ENCODE data around the gene SCYGR3.
"Not testable (repeated sequence)": the region's sequence is repeated elsewhere in the genome, so short reads cannot be mapped to it uniquely, and the experiment has no call there.

SCYGR3 gene

DNA sequence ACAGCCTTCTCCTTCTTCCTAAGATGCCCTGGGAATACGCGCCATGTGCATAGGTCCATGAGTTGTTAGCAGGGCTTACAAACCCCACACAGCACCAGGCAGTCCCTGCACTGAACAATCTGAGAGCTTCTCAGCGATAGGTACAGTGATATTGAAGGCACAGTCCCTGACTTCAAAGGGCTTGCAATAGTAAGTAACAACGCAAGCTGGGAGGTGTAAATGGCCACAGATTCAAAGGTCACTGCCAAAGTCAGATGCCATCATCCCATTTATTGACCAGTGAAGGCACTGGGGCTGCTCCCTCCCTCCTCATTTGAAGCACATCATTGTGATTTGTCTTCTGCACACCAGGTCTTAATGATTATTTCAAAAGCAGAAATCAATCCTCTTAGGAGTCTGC, 541 bp upstream of the SCYGR3 start:
- in situ Hi-C loops (cut with HindIII; ENCODE audit: low sequenced_read_pairs) = no loop called here

DNA sequence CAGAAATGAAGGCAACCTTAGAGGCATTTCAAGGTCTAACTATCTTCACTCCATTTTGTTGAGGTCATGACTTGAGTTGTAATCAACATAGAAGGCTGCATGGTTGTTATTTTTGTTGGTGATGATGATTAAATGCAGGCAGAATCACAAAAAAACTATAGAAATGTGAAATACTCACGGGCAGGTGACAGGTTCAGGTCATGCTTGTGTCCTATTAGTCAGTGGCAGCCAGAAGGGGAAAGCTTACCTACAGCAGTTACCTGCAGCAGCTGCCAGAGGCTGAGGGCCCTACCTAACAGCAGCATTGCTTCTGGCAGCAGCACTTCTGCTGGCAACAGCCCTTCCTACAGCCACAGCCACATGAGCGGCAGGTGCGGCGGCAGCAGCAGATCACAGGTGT, 394 bp downstream of the SCYGR3 start:
- in situ Hi-C loops (cut with HindIII; ENCODE audit: low sequenced_read_pairs) = loop anchor here (5.0 kb wide), 1 partner anchor 103 kb away; the partner anchor contains the start of gene SLC19A3

DNA sequence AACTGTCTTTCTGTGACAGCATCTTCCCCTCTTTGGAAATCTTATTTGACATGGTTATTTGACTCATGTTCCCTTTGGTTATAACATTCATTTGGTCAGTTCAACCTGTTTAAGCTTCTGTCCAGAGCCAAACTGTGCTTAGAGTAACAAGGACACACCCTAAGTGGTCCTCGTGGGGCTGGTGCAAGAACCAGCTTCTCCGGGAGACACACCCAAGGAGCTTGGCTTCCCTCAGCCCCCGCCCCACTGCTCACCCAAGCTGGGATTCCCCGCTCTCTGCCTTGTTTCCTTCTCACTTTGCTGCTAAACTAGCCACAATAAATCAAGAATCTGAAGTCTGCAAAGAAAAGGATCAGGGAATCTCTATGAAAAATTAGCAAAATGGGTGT, 1.4 kb downstream of the SCYGR3 start:
- in situ Hi-C loops (cut with HindIII; ENCODE audit: low sequenced_read_pairs) = loop anchor here (5.0 kb wide), 1 partner anchor 104 kb away; the partner anchor contains the start of gene SLC19A3

- in situ Hi-C loops (cut with HindIII; ENCODE audit: low sequenced_read_pairs) = loop anchor here (5.0 kb wide), 1 partner anchor 105 kb away; the partner anchor contains the start of gene SLC19A3
Measured at GRCh38 chr2:227612546-227613271, 1.9 kb downstream of the SCYGR3 start.

DNA sequence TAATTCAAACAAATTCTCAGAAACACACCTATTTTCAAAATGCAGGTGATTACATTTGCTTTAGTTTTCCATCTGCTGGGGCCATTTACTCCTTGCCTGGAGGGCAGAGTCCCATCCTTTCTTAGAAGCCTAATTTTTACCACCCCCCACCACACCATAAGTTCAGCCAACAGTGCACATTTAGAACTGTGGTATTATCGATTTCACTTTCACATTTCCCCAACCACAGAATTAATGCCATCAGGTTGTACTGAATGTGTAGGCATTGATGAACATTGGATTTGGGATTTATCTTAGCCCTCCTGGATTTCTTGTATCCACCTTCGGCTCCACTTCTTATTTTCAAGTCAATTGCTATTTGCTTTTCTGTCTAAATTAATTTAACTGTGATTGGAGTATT, 4.5 kb downstream of the SCYGR3 start:
- in situ Hi-C loops (cut with HindIII; ENCODE audit: low sequenced_read_pairs) = loop anchor here (5.0 kb wide), 1 partner anchor 107 kb away; the partner anchor contains the start of gene SLC19A3

DNA sequence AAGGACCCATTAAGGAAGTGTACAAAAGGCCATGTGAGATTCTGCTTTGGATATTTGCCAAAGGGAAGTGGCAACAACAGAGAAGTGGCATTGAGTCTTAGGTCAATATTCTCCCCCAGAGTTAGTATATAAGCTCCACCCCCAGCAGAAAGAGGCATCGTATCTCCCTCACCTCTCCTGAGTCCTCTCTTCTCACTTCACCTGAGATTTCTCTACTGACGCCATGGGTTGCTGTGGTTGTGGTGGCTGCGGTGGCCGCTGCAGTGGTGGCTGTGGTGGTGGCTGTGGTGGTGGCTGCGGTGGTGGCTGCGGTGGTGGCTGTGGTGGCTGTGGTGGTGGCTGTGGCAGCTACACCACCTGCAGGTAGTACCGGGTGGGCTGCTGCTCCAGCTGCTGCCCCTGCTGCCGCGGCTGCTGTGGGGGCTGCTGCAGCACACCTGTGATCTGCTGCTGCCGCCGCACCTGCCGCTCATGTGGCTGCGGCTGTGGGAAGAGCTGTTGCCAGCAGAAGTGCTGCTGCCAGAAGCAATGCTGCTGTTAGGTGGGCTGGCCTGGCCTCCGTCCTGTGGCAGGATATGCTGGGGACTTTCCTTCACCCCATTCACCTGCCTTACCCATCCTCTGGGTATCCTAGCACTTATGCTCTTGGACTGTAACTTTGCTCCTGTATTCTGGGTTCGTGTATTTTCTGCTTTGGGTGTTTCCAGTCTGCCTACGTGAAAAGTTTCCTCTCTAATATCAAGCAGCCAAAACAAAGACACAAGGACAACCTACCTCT, 5.9 kb downstream of the SCYGR3 start:
- in situ Hi-C loops (cut with HindIII; ENCODE audit: low sequenced_read_pairs) = no loop called here

- in situ Hi-C loops (cut with HindIII; ENCODE audit: low sequenced_read_pairs) = no loop called here
Measured at GRCh38 chr2:227607941-227608340, 6.7 kb downstream of the SCYGR3 start.

- in situ Hi-C loops (cut with HindIII; ENCODE audit: low sequenced_read_pairs) = no loop called here
Measured at GRCh38 chr2:227606476-227606875, 8.2 kb downstream of the SCYGR3 start.

DNA sequence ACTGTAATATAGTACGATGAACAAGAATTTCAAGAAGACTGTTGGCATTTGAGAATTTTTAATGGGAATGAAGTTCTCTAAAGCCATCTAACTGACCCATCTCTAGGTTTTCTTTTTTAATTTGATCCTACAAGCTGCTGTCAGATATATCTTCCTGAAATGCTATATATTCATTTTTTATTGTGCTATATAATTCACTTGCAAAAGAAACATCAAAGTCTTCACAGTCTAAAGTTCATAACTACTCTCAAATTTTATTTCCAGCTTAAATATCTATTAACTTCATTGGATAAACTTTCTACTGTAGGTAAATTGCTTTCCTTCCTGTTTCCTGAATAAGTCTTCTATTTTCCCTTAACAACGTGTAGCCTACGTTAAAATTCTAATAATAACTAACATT, 12.3 kb downstream of the SCYGR3 start:
- in situ Hi-C loops (cut with HindIII; ENCODE audit: low sequenced_read_pairs) = no loop called here

DNA sequence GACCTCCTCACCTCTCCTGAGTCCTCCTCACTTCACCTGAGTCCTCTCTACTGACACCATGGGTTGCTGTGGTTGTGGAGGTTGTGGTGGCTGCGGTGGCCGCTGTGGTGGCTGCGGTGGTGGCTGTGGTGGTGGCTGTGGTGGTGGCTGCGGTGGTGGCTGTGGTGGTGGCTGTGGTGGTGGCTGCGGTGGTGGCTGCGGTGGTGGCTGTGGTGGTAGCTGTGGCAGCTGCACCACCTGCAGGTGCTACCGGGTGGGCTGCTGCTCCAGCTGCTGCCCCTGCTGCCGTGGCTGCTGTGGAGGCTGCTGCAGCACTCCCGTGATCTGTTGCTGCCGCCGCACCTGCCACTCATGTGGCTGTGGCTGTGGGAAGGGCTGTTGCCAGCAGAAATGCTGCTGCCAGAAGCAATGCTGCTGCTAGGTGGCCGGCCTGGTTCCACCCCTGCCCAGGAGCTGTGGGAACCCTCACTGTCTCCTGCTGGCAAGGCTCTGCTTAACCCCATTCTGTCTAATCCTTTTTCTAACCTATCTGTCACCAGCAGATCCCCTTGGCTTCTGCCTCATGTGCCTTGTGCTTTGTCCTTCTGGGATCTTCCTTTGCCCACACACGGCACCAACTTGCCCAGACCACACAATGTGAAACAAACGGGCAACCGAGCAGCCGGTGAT, 15.7 kb downstream of the SCYGR3 start, which contains the start of gene SCYGR2:
SCYGR2 (plus strand) TSS at position 59 of the 669 bp plus-strand sequence; CDS start at position 59, 0 bp downstream.
- in situ Hi-C loops (cut with HindIII; ENCODE audit: low sequenced_read_pairs) = not testable (repeated sequence)

GRCh38 chr2:227597998-227598397, 16.6 kb downstream of the SCYGR3 start:
- in situ Hi-C loops (cut with HindIII; ENCODE audit: low sequenced_read_pairs) = no loop called here

DNA sequence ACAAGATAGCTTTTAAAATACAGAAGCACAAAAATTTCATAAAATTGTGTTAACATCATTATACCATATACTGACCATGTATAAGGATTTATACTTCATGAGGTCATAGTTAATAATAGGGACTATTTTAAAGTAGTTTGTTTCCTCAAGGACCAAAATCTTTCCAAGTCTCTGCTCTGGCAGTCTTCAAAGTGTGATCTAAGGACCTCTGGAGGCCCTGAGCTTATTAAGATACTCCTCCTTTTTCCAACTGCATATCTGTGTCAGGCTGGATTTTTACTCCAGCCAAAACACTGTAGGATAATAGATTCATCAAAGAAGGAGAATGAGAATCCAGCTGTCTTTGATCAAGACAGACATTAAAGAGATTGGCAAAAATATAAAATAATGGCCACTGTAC, 17.6 kb downstream of the SCYGR3 start:
- in situ Hi-C loops (cut with HindIII; ENCODE audit: low sequenced_read_pairs) = no loop called here

GRCh38 chr2:227595797-227596196, 18.8 kb downstream of the SCYGR3 start:
- in situ Hi-C loops (cut with HindIII; ENCODE audit: low sequenced_read_pairs) = no loop called here

DNA sequence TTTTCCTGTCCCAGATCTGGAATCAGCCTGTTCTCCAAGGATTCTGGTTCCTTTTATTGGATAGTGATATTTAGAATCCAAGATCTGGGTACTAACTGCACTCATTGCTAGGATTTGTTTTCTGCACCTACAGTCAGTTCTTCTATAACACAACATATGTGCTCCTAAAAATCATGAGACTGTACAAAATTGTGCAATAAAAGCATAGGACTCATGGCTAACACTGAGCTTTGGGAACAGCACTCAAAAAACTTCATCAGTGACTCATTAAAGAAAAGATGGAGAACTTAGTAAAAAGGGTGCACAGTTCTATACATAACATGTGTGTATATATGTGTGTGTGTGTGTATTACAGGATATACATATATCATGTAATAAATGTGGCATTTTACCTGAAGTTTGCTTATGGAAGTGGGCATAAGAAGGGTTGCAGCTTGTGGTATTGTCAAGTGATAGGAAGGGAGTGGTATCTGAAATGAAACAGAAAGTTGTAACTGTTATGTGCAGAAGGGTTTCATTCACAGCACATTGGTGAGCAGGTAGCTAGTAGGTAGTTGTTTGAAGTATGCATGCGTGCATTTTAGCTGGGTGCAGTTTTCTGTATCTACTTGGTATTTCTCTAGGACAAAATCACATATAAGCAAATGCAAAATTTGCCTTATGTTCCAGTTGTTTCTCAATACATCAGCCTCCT, 21.8 kb downstream of the SCYGR3 start:
- in situ Hi-C loops (cut with HindIII; ENCODE audit: low sequenced_read_pairs) = no loop called here

GRCh38 chr2:227582369-227582768, 32.3 kb downstream of the SCYGR3 start:
- in situ Hi-C loops (cut with HindIII; ENCODE audit: low sequenced_read_pairs) = no loop called here

DNA sequence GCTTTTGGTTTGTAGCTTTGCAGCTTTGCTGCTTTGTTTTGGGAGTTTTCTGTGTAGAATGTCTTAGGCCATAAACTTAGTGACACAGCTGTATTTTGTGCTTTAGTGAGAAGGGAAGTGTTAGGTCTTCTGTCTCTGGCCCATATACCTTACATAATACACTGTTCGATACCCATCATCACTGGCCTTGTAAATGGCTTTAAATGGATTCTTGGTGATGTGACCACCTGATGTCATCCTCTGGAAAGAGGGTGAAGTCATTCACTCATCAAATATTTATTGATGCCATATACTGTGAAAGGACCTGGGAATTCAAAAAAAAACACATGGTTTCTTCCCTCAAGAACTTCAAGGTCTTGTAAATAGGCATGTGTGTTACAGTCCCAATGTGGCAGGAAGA, 34.8 kb downstream of the SCYGR3 start:
- in situ Hi-C loops (cut with HindIII; ENCODE audit: low sequenced_read_pairs) = no loop called here

GRCh38 chr2:227578642-227579041, 36.0 kb downstream of the SCYGR3 start:
- in situ Hi-C loops (cut with HindIII; ENCODE audit: low sequenced_read_pairs) = no loop called here

GRCh38 chr2:227577555-227577954, 37.1 kb downstream of the SCYGR3 start:
- in situ Hi-C loops (cut with HindIII; ENCODE audit: low sequenced_read_pairs) = no loop called here

DNA sequence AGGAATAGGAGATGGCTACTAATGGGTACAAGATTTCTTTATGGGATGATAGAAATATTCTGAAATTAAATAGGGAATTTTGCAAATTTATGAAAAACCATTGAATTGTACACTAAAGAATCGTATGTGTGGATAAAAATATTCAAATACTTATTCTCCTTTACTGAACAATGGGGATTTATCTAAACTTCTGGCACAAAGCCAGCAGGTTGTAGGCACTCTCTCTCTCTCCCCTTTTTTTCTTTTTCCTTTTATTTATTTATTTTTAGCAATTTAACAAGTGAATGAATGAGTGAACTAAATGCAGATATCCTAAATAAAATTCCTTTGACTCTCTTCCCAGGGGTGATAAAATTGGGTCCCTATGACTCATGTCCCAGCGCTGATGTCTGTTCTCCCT, 37.8 kb downstream of the SCYGR3 start:
- in situ Hi-C loops (cut with HindIII; ENCODE audit: low sequenced_read_pairs) = no loop called here

DNA sequence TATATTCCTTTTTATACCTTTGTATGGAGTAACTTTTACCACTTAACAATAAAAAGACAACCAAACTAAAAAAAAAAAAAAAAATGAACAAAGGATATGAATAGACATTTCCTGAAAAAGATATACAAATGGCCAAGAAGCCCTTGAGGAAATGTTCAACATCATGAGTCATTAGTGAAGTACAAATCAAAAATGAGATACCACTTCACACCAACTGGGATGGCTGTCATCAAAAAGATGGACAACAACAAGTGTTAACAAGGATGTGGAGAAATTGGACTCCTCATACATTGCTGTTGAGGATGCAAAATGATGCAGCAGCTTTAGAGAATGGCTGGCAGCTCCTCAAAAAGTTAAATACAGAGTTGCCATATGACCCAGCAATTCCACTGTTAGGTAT, 38.5 kb downstream of the SCYGR3 start:
- in situ Hi-C loops (cut with HindIII; ENCODE audit: low sequenced_read_pairs) = no loop called here

DNA sequence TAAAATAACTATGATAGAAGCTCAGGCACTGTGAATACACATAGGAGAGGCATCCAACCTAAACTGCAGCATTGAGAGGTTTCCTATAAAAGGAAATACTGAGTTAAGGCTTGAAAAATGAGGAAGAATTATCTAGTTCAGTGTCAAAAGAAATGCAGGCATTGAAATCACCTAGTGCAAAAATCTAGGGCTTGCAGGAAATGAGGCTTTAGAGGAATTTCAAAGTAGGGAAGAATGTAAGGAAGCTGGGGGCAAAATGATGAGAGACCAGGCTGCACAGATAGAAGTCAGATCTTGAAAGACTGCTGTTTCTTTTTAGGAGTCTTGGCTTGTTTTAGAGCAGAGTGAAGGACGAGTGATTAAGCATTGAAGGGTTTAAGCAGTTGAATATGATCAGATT, 44.0 kb downstream of the SCYGR3 start:
- in situ Hi-C loops (cut with HindIII; ENCODE audit: low sequenced_read_pairs) = no loop called here
